ENCODE results near the gene USP7. TPM values are rescaled to one million over a fixed set of nuclear protein-coding genes. Genes with fewer than 3 reads are reported as not detected.
A peak's percentile ranks its signal among the peaks of the same experiment; 100 is the strongest.

Gene USP7
- total RNA-seq, 1 donor from 2014 or later: 27.9 TPM

DNA sequence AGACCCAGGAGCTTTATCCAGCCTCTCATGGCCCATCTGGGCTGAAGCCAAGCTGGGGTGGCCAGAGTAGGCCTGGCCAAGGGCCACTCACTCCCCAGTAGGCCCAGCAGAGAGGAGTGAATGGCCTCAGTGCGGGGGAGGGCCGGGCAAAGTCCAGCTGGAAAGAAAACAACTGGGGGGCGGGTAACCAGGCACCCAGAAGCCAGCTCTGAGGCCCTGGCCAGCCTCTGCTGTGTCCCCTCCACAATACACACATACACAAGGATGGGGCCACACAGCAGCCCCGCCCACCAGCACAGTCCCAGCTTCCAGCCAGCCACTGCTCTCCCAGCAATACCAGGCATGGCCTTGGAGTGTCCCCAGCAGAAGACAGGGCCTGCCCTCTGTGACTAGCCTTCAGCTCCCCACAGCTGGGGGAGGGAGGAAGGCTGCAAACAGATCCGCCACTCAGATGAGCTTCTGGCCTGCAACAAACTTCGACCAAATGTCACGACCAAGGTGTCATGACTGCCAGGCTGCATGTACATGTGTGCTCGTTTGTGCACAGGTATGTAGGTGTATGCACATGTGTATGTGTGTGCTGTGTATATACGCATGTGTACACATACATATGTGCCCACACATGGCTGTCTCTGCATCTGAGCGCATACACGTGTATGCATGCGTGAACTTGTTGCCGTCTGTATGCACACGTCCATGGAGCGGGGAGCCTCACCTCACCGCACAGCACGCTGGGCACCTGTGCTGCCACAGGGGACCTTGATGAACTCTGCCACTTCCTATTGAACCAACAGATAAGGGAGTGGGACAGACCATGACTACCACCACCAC lies 99.9 kb downstream of the USP7 start:
- peak; percentile 73 for DNase-seq (ENCODE audit: low spot score)

DNA sequence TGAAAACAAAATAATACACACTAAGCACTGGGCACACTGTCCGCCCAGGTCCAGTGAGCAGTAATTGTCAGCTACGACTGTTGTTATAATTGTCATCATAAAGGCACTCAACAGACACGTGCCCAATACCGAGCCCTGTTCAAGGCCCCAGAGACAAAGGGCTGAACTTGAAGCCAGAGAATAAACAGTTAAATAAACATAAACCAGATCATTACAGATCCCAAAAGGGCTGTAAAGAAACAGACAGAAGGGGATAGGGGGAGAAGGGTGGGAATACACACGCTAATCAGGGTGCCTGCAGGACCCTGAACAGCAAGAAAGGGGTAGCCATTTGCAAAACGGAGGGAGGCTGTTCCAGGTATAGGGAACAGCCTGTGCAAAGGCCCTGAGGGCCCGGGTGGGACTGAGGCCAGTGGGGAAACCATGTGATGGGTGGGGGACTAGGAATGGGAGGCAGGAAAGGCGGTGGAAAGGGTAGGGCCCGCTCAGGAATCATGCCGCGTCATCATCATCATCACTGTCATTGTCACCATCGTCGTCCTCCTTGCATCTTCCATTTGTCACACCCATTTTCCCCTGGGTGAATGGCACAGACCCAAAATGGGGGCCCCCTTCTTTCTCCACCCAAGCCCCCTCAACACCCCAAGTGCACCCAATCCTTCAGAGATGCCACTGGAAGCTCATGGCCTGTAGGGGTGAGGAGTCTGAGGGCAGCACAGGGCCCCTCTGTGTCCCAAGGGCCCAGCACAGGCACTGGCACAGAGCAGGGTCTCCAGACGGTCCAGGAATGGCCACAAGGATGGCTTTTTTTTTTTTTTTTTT lies 101.2 kb downstream of the USP7 start:
- no peak for DNase-seq (ENCODE audit: low spot score)

DNA sequence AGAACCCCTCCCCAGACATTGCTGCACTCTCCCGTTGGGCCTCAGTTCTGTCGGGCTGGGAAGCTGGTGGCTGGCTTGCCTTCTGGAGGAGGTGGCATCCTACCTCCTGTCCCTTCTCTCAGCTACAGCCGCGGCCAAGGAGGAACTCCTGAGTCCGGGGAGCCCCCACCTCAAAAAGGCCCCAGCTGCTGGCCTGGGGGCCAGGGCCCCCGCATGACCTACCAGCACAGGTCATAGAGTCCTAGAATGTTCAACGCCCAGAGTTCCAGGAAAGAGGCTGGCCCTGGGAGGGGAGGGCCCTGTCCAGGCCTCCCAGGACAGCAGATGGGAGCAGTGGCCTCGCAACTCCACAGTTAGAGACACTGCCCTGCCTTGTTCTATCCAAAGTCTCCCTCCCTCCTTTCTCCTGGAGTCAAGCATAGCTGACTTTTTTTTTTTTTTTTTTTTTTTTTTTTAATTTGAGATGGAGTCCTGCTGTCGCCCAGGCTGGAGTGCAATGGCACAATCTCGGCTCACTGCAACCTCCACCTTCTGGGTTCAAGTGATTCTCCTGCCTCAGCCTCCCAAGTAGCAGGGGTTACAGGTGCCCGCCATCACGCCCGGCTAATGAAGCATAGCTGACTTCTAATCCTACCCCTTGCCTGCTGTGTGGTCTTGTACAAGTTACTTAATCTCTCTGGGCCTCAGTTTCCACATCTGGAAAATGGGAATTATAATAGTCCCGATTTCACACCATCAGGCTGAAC lies 102.0 kb downstream of the USP7 start:
- no peak for DNase-seq (ENCODE audit: low spot score)

DNA sequence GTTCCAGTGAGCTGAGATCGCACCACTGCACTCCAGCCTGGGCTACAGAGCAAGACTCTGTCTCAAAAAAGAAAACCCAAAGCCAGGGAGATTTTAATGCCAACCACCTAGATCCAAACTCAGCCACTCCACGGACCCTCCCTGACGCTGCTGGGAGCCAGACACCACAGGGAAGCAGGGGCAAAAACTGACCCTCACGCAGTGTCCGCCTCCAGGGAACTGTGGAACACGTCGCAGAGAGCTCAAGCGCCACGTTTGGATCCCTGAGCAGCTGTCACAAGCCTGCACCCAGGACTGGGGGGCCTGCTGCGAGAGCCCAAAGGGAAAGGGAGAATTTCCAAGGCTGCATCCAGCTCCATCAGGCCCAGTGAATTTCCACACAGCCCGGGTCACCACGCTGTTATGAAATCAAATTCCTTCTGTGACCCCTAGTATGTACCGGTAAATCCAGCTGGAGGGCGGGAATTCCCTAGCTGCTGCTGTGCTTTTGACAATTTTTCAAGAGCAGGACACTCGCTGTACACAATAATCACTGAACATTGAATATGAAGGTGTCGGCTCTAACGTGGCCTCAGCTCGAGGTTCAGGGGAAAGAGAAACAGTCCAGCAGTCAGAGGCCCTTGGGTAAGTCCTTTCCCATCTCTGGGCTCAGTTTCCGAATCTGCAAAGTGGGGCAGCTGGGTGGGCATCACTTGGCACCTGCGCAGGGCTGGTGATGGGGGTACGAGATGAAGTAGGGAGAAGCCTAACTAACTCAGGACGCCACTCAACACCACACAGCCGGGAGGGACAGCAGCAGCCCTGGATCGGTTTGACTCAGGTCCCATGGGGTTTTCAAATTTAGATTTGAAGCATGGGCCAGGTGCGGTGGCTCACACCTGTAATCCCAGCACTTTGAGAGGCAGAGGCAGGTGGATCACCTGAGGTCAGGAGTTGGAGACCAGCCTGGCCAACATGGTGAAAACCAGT lies 103.5 kb downstream of the USP7 start:
- no peak for DNase-seq (ENCODE audit: low spot score)

DNA sequence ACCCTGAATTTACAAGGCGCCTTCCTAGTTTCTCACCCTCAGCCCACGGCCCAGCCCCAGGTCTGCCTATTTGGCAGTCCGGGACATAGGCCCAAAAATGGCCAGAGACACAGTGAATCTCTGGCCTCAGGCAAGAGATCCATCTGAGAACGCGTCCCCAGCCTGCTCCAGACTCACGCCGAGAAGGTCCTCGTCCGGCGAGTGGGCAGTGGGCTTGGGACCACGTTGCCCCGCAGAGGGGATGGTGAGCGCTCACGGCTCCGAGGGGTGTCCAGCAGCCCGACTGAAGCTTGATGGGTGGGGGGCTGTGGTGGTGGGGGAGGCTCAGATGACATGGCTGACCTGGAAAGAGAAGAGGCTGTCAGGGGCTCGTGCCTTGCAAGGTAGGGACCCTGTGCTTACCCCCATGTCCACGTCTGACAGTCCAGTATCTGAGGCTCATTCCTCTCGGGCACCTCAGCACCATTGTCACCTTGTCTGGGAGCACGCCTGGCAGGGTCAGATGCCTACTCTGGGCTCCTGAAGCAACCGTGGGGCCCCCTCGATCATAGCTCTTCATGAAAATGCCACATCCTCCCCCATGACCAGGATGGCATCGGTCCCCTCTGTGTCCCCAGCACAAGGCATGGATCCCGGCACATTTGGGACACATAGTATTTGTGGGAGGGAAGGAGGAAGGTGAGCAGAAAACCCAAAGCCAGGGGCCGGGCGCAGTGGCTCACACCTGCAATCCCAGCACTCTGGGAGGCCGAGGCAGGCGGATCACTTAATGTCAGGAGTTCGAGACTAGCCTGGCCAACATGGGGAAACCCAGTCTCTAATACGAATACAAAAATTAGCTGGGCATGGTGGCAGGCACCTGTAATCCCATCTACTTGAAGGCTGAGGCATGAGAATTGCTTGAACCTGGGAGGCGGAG lies 104.5 kb downstream of the USP7 start:
- no peak for DNase-seq (ENCODE audit: low spot score)

DNA sequence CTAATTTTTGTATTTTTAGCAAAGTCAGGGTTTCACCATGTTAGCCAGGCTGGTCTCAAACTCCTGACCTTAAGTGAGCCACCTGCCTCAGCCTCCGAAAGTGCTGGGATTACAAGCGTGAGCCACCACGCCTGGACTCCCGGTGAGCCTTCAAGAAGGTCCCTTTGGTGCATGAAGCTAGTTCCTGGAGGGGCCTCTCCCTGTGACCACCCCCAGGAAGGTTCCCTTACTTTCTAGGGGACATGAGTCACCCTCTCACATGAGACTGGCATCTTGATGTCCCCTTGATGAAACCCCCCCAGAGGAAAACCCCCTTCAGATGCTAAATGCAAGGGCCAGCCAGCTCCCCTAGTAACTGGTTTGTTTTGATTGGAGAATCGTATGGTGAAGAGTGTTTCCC lies 107.7 kb downstream of the USP7 start:
- DNase-seq (ENCODE audit: low spot score): no peak

DNA sequence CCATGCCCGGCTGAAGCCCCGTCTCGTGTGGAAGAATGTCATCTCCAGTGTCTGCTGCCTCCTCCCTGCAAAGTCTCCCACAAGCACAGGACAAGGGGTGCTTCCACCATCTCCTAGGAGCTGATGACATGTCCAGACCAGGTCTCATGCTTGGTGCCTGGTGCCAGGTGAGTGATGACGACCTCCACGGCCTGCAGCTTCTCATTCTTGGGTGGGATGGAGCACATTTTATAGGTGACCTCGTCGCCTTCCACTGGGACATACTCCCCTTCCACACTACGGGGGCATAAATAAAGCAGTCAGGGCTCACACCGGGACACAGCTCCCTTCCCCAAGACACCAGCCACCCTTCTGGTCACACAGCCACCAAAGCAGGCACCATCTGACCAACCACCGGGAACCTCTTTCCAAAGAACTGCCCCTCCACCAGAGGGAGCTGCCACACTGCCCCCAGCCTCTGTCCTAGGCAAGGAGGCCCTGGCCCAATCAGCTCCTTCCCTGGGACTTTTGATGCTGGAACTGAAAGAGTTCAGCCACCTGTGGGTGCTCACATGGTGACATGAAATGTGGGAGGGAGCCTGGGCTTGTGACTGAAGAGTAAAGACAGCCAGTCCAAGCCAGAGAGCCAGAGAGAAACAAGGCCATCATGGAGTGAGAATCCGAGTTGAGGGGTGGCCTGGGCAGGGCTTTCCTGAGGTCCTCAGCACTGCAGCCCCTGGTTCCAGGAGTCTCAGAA lies 108.5 kb downstream of the USP7 start:
- DNase-seq (ENCODE audit: low spot score): no peak

DNA sequence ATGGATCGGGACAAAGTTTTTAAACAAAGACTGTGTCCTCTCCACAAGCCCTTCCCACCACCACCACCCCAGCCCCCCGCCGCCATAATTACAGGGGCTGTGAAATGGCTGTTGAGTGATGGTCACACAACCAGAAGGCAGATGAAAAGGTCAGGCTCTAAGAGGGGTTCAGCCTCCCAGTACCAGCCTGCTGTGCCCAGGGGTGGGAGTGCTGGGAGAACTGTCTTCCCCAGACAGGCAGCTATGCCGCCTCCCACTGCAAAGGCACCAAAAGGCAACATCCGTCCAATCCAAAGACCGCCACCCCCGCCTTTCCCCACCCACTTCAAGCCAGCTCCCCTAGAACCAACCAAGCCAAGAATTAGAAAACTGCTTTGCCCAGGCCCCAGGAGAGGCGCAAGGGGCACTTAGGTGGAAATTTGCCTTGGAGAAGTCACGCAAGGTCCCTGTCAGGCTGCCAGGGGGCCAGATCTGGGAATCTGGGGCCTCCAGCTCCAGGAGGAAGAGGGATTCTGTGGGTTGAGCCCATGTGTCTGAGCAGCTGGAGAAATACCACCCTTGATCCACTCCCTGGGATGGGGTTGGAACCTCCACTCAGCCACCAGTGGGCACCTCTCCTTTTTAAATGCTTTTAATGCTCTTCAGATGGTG lies 109.3 kb downstream of the USP7 start:
- DNase-seq (ENCODE audit: low spot score): no peak

DNA sequence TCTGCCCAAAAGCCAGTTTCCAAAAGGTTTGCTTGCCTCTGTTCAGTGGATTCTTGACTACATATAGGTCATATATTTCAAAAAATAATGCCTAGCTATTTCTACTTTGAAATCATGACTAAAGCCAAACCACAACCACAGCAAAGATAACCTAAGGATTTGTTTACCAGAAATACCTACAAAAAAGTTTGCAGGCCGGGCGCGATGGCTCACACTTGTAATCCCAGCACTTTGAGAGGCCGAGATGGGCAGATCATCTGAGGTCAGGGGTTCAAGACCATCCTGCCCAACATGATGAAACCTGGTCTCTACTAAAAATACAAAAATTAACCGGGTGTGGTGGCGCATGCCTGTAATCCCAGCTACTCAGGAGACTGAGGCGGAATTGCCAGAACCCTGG lies 110.1 kb downstream of the USP7 start:
- DNase-seq (ENCODE audit: low spot score): no peak

DNA sequence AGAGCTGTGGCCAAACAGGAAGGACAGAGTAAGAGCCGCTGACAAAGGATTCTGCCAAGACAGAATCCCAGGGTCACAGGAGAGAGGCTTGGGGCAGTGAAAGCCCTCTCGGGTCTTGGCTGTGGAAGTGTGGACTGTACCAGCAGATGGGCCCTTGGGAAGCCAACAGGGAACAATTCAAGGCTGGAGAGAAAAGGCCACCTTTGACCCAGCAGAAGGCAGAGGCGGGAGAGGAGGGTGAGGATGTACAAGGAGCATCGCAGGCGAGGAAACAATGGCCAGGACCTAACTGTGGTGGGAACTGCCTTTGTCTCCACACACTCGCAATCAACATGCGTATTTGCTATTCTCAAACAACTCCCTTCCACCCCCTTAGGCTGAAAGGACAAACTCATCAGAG lies 110.6 kb downstream of the USP7 start:
- DNase-seq (ENCODE audit: low spot score): no peak

DNA sequence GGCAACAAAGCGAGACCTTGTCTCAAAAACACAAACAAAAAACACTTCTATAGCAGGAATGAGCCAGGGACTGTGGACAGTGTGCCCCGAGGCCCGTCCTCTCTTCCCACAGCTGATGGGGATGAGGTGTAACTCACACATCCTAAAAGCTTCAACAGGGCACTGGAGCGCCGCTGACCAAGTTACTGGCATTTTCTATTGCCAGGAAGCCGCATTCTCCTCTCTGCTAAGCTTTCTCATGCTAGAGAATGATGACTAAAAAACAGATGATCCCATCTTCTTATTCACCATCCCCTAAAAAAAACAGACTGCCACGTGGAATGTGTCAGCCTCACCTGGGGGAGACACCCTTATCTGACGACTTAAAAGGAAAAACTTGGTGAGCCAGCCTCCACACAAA lies 111.2 kb downstream of the USP7 start:
- no peak for DNase-seq (ENCODE audit: low spot score)

DNA sequence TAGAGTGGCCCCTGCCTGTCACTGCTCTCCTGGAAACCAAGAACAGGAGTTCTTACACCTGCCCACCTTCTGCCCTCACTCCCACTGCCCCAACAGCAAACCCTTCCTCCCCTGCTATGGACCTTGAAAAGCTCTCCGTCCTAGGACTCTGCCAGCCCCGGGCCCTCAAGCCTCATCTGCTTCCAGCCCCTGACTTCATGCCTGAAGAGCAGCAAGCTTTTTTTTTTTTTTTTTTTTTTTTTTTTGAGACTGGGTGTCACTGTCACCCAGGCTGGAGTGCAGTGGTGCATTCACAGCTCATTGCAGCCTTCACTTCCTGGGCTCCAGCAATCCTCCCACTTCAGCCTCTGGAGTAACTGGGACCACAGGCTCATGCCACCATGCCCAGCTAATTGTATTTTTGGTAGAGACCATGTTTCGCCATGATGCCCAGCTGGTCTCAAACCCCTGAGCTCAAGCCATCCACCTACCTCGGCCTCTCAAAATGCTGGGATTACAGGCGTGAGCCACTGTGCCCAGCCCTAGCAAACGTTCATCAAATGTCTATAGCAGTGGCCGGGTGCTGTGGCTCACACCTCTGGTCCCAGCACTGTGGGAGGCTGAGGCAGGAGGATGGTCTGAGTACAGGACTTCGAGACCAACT lies 111.8 kb downstream of the USP7 start:
- DNase-seq (ENCODE audit: low spot score): no peak

DNA sequence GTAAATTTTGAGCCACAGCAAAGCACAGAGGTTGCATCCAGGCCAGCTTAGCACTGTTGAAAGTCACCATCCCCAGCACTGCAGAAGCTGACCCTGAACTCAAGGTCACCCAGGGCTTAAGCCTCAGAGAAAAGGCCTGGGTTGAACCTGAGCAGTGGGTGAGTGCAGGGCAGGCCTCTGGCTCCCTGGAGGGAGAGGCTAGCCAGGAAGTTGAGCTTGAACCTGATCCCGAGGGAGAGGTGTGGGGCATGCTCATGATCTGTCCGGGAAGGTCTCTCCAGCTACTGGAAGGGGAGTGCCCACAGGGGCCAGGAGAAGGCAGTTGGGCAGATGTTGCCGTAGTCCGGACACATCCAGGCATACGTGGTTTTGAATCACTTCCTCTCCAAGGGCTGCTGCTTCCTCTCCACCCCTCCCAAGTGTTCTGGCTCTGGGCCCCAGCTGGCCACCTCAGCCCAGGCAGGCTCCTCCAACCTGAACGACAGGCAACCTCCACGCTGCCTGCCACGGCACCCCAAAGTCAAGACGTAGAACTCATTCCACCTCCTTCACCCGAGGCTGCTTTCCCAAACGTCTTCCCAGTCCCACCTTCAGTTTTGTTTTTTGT lies 113.3 kb downstream of the USP7 start:
- no peak for DNase-seq (ENCODE audit: low spot score)

DNA sequence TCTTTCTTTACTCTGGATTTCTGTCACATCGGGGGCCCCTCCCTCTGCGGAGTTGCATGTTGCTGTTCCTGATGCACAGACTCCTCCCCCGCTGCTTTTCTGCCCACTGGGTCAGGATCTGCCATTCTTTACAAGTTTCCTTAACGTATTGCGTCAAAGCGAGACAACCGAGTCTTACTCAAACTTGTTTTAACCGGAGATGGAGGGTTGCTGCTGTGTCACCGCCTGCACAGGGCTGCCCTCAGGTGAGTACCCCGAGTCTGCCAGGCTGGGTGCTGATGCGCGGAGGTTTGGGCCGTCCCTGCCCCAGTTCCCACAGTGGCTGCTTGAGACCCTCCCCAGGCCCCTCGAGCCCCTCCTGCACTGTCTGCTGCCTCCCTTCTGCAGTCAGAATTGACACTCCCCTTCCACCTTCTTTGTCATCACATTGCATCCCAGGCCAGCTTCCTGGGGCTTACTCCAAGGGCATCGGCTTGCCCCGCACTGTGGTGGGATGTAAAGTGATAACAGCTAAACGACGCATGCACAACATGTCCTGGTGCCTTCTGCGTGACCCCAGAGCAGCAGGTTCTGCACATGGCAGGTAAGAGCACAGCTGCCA lies 114.2 kb downstream of the USP7 start:
- no peak for DNase-seq (ENCODE audit: low spot score)

DNA sequence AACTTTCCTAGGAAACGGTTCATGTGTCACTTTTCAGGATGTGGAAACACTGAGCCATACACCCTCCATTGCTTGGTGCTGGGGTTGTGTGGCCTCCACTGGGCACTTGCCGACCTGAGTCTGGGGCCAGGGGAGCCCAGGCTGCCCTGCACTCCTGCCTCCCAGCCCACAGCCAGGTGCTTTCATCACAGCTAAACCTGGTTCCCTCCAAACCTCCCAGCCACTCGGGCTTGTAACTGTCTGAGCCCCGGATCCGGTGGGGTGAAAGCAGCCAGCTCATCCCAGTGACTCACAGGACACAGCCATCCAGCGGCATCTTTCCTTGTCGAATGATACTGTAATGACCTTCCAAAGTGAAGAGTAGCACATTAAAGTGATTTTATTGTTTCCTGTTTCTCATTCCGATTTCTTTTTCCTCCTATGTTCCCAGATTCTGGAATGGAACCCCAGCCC lies 114.7 kb downstream of the USP7 start:
- no peak for DNase-seq (ENCODE audit: low spot score)

DNA sequence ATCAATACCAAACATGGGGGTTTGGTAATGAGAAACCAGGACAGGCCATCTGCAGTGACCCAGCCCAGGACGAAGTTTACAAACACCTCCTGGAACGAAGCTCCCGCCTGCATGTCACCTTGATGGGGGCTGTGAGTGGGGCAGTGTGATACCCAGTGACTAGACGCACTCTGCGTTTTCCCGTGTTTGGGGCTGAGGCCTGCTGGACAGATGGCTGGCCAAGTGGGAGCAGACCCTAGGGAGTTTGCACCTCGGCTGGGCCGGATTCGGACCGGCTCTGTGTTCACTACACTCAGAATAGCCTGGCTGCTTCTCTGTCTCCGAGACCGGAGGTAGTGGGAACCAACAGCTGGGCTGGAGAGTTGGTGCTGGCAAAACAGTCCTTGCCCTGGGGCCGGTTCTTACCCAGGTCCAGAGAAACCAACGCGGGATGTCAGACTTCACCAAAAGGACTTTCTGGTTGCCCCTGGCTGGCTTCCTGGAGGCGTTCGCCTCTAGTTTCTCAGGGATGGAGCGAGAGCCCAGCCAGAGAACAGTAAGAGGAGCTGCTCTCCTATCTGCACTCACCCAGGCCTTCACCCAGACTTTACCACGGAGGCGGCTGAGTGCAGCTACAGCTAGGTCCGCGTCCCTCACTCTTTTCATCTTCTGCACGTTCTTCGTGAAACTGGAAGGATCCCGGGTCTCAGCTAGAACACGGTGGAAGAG lies 115.3 kb downstream of the USP7 start:
- DNase-seq (ENCODE audit: low spot score): no peak

DNA sequence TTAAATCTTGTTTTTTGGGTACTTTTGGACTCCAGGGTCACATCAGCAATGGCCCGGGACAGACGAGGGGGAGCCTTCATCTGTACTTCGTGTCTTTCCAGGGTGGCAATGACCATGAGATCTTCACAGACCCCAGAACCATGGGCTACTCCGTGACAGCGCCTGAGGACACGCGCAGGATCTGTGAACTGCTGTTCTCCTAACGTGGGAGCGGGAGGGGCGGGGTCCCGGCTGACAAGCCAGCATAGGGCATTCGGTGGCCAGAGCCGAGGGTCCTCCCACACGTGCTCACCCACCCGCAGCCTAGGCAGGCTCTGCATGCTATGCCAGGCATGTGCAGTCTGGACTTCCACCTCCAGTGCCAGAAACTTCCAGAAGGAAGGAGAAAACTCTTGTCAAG lies 116.1 kb downstream of the USP7 start:
- DNase-seq (ENCODE audit: low spot score): no peak
